ENCODE data around the gene TNNI3K. TPM values are rescaled to one million over a fixed set of nuclear protein-coding genes. Genes with fewer than 3 reads are reported as not detected.

Gene TNNI3K
- total RNA-seq, 2 donors from 2014 or later, result 11.5 TPM; not detected in 1

DNA sequence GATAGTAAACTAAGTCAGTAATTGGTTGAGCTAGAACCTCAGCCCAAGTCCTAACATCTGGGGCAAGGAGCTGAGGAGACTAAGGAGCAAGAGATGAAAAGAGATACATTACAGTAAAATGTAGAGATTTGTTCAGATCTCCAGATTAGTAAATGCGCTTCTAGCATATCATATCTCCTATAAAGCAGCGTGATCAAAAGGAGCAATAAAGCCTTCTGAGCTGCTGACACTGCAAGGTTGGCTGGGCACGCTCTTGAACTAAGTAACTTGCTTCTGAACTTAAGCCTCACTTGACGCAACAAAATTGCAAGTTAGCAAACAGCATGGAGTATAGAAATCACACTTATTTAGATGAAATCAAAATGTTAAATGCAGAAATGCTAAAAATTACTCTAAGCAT lies 196.3 kb downstream of the TNNI3K start:
- no peak overlapping the region for H3K27ac ChIP-seq
- intact Hi-C loops (cut with DNase I), result no loop called here
- TF ChIP-seq POLR2A (IDR thresholded peaks at IDR 0.05), result no peak
- TF ChIP-seq, protein P1, sequence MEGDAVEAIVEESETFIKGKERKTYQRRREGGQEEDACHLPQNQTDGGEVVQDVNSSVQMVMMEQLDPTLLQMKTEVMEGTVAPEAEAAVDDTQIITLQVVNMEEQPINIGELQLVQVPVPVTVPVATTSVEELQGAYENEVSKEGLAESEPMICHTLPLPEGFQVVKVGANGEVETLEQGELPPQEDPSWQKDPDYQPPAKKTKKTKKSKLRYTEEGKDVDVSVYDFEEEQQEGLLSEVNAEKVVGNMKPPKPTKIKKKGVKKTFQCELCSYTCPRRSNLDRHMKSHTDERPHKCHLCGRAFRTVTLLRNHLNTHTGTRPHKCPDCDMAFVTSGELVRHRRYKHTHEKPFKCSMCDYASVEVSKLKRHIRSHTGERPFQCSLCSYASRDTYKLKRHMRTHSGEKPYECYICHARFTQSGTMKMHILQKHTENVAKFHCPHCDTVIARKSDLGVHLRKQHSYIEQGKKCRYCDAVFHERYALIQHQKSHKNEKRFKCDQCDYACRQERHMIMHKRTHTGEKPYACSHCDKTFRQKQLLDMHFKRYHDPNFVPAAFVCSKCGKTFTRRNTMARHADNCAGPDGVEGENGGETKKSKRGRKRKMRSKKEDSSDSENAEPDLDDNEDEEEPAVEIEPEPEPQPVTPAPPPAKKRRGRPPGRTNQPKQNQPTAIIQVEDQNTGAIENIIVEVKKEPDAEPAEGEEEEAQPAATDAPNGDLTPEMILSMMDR (IDR thresholded peaks at IDR 0.05), result no peak
- WGBS, 2 donors, result 69 to 77% methylated on average over 4 of the region's 4 CpGs
- ATAC-seq, result no peak
- no peak overlapping the region for H3K4me3 ChIP-seq
- no peaks in the 10 kb centered on the region for H3K9me3 ChIP-seq
- no peaks in the 10 kb centered on the region for H3K36me3 ChIP-seq (replicated peaks in 1 of 2; ENCODE audit: insufficient read depth in 1 of 2, low read depth in 2 of 2)
- no peak for DNase-seq
- no peaks in the 10 kb centered on the region for H3K27me3 ChIP-seq
- H3K4me1 ChIP-seq, result no peaks in the 10 kb centered on the region

DNA sequence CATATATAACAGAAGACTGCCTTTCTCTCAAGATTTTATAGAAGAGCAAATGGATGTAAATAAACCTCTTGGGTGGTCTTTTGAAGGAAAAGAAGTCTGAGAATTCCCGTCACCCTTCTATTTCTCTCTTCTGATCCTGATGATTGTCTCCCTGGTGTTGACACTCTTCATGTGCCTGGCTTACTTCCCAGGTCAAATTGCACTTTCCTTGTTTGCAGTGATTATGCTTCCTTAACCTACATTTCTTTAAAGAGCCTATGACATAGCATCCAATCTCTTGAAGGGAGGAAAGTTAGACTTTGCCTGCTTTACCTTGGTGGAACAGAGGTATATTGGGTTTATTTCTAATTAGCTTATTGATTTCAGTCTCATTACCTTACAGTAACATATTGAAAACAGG lies 197.1 kb downstream of the TNNI3K start:
- no peaks in the 10 kb centered on the region for H3K36me3 ChIP-seq (replicated peaks in 1 of 2; ENCODE audit: insufficient read depth in 1 of 2, low read depth in 2 of 2)
- no peak for TF ChIP-seq POLR2A (IDR thresholded peaks at IDR 0.05)
- TF ChIP-seq, protein P1 (IDR thresholded peaks at IDR 0.05), result no peak
- no peak for ATAC-seq
- H3K4me1 ChIP-seq, result no peaks in the 10 kb centered on the region
- no peaks in the 10 kb centered on the region for H3K27me3 ChIP-seq
- intact Hi-C loops (cut with DNase I), result no loop called here
- no peak overlapping the region for H3K27ac ChIP-seq
- H3K4me3 ChIP-seq, result no peak overlapping the region
- 0 to 3% methylated on average over 1 of the region's 1 CpG for WGBS, 2 donors
- no peaks in the 10 kb centered on the region for H3K9me3 ChIP-seq
- no peak for DNase-seq

DNA sequence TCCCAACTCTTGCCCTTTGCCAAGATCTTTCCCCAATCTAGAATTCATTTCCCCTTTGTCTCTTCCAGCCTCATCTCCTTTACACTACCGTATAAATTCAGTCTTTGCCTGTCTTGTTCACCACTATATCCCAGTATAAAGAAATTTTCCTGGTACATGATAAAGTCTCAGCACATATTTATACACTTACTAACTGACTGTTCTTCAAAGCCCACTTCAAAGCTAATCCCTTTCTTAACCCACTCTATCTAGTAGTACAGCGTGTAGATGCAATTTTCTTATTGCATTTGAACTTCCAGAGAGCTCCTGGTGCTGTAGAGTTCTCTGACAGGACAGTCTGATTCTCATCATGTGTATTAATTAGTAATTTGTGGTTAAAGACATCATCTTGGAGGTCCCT lies 199.1 kb downstream of the TNNI3K start:
- DNase-seq, result no peak
- Histone ChIP-seq H3K4me3 (no peak overlapping the region), H3K27ac (no peak overlapping the region), H3K4me1 (no peaks in the 10 kb centered on the region), H3K9me3 (no peaks in the 10 kb centered on the region), H3K27me3 (no peaks in the 10 kb centered on the region), H3K36me3 (replicated peaks in 1 of 2; ENCODE audit: insufficient read depth in 1 of 2, low read depth in 2 of 2) (no peaks in the 10 kb centered on the region)
- no peak for ATAC-seq
- 55 to 57% methylated on average over 2 of the region's 2 CpGs for WGBS, 2 donors
- intact Hi-C loops (cut with DNase I), result no loop called here
- TF ChIP-seq, protein P1 (IDR thresholded peaks at IDR 0.05), result no peak
- TF ChIP-seq POLR2A (IDR thresholded peaks at IDR 0.05), result no peak

DNA sequence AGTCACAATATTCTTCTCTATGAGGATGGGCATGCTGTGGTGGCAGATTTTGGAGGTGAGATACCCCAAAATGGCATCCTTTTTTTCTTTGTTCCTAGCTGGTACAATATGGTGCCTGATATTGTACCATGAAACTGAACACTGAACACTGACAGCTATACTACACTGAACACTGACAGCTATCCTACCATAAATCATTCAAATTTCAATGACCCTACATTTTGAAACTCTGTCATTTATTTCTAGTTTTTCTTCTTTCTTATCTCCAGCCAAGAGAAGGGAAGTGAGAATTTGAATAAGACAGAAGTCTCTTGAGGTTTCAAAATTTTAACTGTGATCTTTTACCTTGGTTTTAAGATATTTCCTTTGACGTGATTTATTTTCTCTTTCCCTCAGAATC lies 200.9 kb downstream of the TNNI3K start:
- Histone ChIP-seq H3K27ac (no peak overlapping the region), H3K27me3 (no peaks in the 10 kb centered on the region), H3K36me3 (replicated peaks in 1 of 2; ENCODE audit: insufficient read depth in 1 of 2, low read depth in 2 of 2) (no peaks in the 10 kb centered on the region), H3K4me1 (no peaks in the 10 kb centered on the region), H3K9me3 (no peaks in the 10 kb centered on the region), H3K4me3 (no peak overlapping the region)
- no peak for ATAC-seq
- no peak for TF ChIP-seq POLR2A (IDR thresholded peaks at IDR 0.05)
- TF ChIP-seq, protein P1 (IDR thresholded peaks at IDR 0.05), result no peak
- WGBS, 2 donors, result 24 to 42% methylated on average over 1 of the region's 1 CpG
- intact Hi-C loops (cut with DNase I), result no loop called here
- DNase-seq, result no peak

DNA sequence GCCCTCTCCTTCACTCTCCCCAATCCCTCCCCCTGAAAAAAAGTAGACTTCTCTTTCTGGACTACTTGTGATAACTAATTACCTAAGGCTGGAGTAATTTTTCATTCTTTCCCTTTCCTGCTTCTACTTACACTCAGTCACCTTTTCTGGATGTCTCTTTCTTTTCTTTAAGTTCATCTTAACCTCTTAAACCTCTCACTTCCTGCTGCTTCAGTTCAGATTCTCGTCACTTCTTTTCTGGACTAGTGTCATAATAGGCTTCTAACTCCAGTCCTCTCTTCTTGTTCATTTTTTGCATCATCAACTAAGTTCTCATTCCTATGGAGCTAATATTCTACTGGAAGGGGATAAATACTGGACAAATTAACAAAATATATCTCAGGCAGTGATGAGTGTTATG lies 201.8 kb downstream of the TNNI3K start:
- Histone ChIP-seq H3K27ac (no peak overlapping the region), H3K27me3 (no peaks in the 10 kb centered on the region), H3K36me3 (replicated peaks in 1 of 2; ENCODE audit: insufficient read depth in 1 of 2, low read depth in 2 of 2) (no peaks in the 10 kb centered on the region), H3K4me3 (no peak overlapping the region), H3K9me3 (no peaks in the 10 kb centered on the region), H3K4me1 (no peaks in the 10 kb centered on the region)
- intact Hi-C loops (cut with DNase I), result no loop called here
- no peak for DNase-seq
- ATAC-seq, result no peak
- no peak for TF ChIP-seq POLR2A (IDR thresholded peaks at IDR 0.05)
- TF ChIP-seq, protein P1 (IDR thresholded peaks at IDR 0.05), result no peak
- 60 to 65% methylated on average over 1 of the region's 1 CpG for WGBS, 2 donors
